GM23248 (cell line): Measurements from ENCODE around the gene COL13A1.

ENCODE experiments used
- EZH2 ChIP-seq: fragments of 200-600 bp; sonication (generic); IDR thresholded peaks from 2 replicates; pipeline ENCODE4 v1.6.1; 2018; ENCODE audit warnings: antibody characterized with exemption, mild to moderate bottlenecking; ENCODE audit not compliant: insufficient read depth, poor library complexity, severe bottlenecking
- EZH2phosphoT487 ChIP-seq: fragments of 200-600 bp; sonication (generic); IDR thresholded peaks from 2 replicates; pipeline ENCODE4 v1.6.1; 2018; ENCODE audit warnings: antibody characterized with exemption, moderate library complexity, mild to moderate bottlenecking, low read depth; ENCODE audit not compliant: insufficient read depth

DNA sequence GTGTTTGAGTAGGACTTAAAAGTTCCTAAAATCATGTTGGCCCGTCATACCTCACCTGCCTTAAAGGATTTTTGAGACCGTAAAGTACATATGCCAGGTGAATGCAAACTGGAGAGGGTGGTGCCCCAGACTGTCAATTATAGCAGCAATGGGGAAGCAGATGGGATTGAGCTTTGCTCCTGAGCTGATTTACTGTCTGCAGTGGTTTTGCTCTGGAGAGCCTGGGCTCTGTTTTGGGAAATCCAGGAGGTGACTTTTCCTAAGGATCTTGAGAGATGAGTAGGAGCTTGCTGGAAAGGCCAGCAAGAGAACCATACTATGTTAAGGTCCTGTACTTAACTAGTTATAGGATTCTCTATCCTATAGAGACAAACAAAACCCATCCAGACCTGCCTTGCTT is 43.0 kb downstream of the COL13A1 start:
- TF ChIP-seq EZH2phosphoT487 (no peak), EZH2 (no peak)
